H1 (cell line): ENCODE results near the gene LY6G5C. TPM values are rescaled to one million over a fixed set of nuclear protein-coding genes. Genes with fewer than 3 reads are reported as not detected.

Experiments
- CTCF ChIA-PET: fragments of 300-600 bp; sonication (Branson Sonifier 250); formaldehyde crosslinking; loops from one replicate; lab custom pipeline; 2021; ENCODE audit not compliant: partially characterized antibody; lab: Charles Lee
- POLR2A ChIA-PET: fragments of 300-600 bp; sonication (Branson Sonifier 250); formaldehyde crosslinking; loops from one replicate; lab custom pipeline; 2021; ENCODE audit warnings: inconsistent platforms; ENCODE audit not compliant: partially characterized antibody; lab: Charles Lee
- DNase-seq, 2 experiments: peaks; one replicate each; pipeline versions ENCODE4 v3.0.0 to v3.0.0-alpha.2; 2010 to 2022; ENCODE audit warnings: low spot score in 2 of 2, low read depth in 1 of 2, mixed read lengths in 1 of 2
- FAIRE-seq: peaks from 2 replicates; lab custom pipeline; 2011; peaks lifted over from hg19 to GRCh38; lab: Jason Lieb, UNC
- H2AFZ ChIP-seq: 2 replicates; pipeline ENCODE4 v1.8.1; 2012; ENCODE audit warnings: low read length, inconsistent platforms
- H2AK5ac ChIP-seq: 2 replicates; pipeline ENCODE4 v1.6.1; 2013; ENCODE audit warnings: low read depth, low read length
- H2BK120ac ChIP-seq: replicated peaks from 2 replicates; pipeline ENCODE3; 2013; ENCODE audit warnings: low read depth, low read length, inconsistent platforms
- H2BK12ac ChIP-seq: 2 replicates; pipeline ENCODE4 v1.6.1; 2013; ENCODE audit warnings: low read depth, low read length
- H2BK15ac ChIP-seq: 2 replicates; pipeline ENCODE4 v1.6.1; 2013; ENCODE audit warnings: low read length
- H2BK20ac ChIP-seq: 2 replicates; pipeline ENCODE4 v1.6.1; 2013; ENCODE audit warnings: low read length
- H2BK5ac ChIP-seq: 2 replicates; pipeline ENCODE4 v1.6.1; 2013; ENCODE audit warnings: low read depth, low read length
- H3K14ac ChIP-seq: 2 replicates; pipeline ENCODE4 v1.6.1; 2013; ENCODE audit warnings: inconsistent platforms; ENCODE audit not compliant: insufficient read length
- H3K18ac ChIP-seq: 2 replicates; pipeline ENCODE4 v1.6.1; 2013; ENCODE audit warnings: low read length; ENCODE audit errors: extremely low read depth
- H3K23ac ChIP-seq: 2 replicates; pipeline ENCODE4 v1.6.1; 2013; ENCODE audit warnings: inconsistent platforms; ENCODE audit not compliant: insufficient read length
- H3K23me2 ChIP-seq: 2 replicates; pipeline ENCODE4 v1.6.1; 2013; ENCODE audit warnings: low read depth, low read length
- H3K27ac ChIP-seq: 2 replicates; pipeline ENCODE4 v1.6.1; 2011; ENCODE audit warnings: low read depth, low read length, inconsistent platforms
- H3K27me3 ChIP-seq, 4 experiments: replicated peaks in 1 of 4; 1 replicate in 1 of 4; 2 replicates in 3 of 4; pipeline versions ENCODE4 v1.6.1 to v1.8.1; 2011 to 2013; ENCODE audit warnings: low read length in 3 of 4, mild to moderate bottlenecking in 3 of 4, inconsistent platforms in 2 of 4, mixed read lengths in 2 of 4, moderate library complexity in 1 of 4; ENCODE audit not compliant: control insufficient read depth in 3 of 4, insufficient read depth in 3 of 4; ENCODE audit errors: extremely low read depth in 1 of 4
- H3K36me3 ChIP-seq, 4 experiments: 2 replicates each; pipeline versions ENCODE4 v1.6.1 to v1.8.1; 2011 to 2013; ENCODE audit warnings: mild to moderate bottlenecking in 4 of 4, low read length in 3 of 4, moderate library complexity in 2 of 4, control low read depth in 1 of 4, inconsistent platforms in 1 of 4; ENCODE audit not compliant: insufficient read depth in 4 of 4, control insufficient read depth in 2 of 4
- H3K4ac ChIP-seq: replicated peaks from 2 replicates; pipeline ENCODE3; 2013; ENCODE audit warnings: low read length, low read depth, mixed read lengths, inconsistent platforms; ENCODE audit not compliant: insufficient read length
- H3K4me1 ChIP-seq, 4 experiments: replicated peaks in 1 of 4; 1 replicate in 1 of 4; 2 replicates in 3 of 4; pipeline versions ENCODE4 v1.6.1 to v1.8.1; 2011 to 2013; ENCODE audit warnings: low read length in 3 of 4, inconsistent platforms in 2 of 4, mixed read lengths in 1 of 4; ENCODE audit not compliant: insufficient read depth in 4 of 4, control insufficient read depth in 3 of 4
- H3K4me2 ChIP-seq, 2 experiments: 2 replicates each; pipeline versions ENCODE4 v1.6.1 to v1.8.1; 2011 to 2013; ENCODE audit warnings: low read depth in 2 of 2, low read length in 2 of 2, control low read depth in 1 of 2, inconsistent platforms in 1 of 2, mild to moderate bottlenecking in 1 of 2; ENCODE audit not compliant: insufficient read depth in 1 of 2
- H3K4me3 ChIP-seq, 4 experiments: fragments of 200-600, 300-600 bp in 1 of 4; sonication (generic), shearing (Covaris generic), sonication (Bioruptor Twin) in 1 of 4; 2 replicates each; pipeline versions ENCODE4 v1.5.1 to v1.8.1; 2011 to 2016; ENCODE audit warnings: low read length in 4 of 4, low read depth in 3 of 4, control low read depth in 2 of 4, inconsistent platforms in 2 of 4, mild to moderate bottlenecking in 2 of 4, mixed read lengths in 1 of 4, moderate library complexity in 1 of 4; ENCODE audit not compliant: insufficient read depth in 2 of 4; ENCODE audit errors: extremely low read depth in 1 of 4
- H3K56ac ChIP-seq: replicated peaks from 2 replicates; pipeline ENCODE3; 2013; ENCODE audit warnings: low read depth, mild to moderate bottlenecking, mixed read lengths, low read length, inconsistent platforms; ENCODE audit not compliant: insufficient read length
- H3K79me1 ChIP-seq: 2 replicates; pipeline ENCODE4 v1.6.1; 2013; ENCODE audit warnings: low read depth, low read length, control low read depth
- H3K79me2 ChIP-seq, 2 experiments: 2 replicates each; pipeline versions ENCODE4 v1.6.1 to v1.8.1; 2012 to 2013; ENCODE audit warnings: low read length in 2 of 2, mild to moderate bottlenecking in 2 of 2, inconsistent platforms in 1 of 2; ENCODE audit not compliant: insufficient read depth in 2 of 2, control insufficient read depth in 1 of 2
- H3K9ac ChIP-seq, 4 experiments: replicated peaks in 1 of 4; 1 replicate in 1 of 4; 2 replicates in 3 of 4; pipeline versions ENCODE4 v1.6.1 to v1.8.1; 2011 to 2013; ENCODE audit warnings: low read depth in 3 of 4, low read length in 3 of 4, control low read depth in 2 of 4, mild to moderate bottlenecking in 2 of 4, moderate library complexity in 2 of 4, inconsistent platforms in 1 of 4; ENCODE audit errors: extremely low read depth in 1 of 4
- H3K9me3 ChIP-seq, 2 experiments: 2 replicates each; pipeline versions ENCODE4 v1.6.1 to v1.8.1; 2012 to 2013; ENCODE audit warnings: mild to moderate bottlenecking in 2 of 2, moderate library complexity in 2 of 2, control low read depth in 1 of 2, inconsistent platforms in 1 of 2, low read depth in 1 of 2, low read length in 1 of 2, mixed read lengths in 1 of 2; ENCODE audit not compliant: insufficient read depth in 2 of 2
- H4K20me1 ChIP-seq, 2 experiments: replicated peaks in 1 of 2; 2 replicates each; pipeline versions ENCODE3 to v1.8.1; 2011 to 2013; ENCODE audit warnings: inconsistent platforms in 2 of 2, low read length in 2 of 2, mild to moderate bottlenecking in 1 of 2; ENCODE audit not compliant: insufficient read depth in 2 of 2, control insufficient read depth in 1 of 2
- H4K5ac ChIP-seq: 2 replicates; pipeline ENCODE4 v1.6.1; 2013; ENCODE audit warnings: low read length, low read depth, mixed read lengths, inconsistent platforms; ENCODE audit not compliant: insufficient read length
- H4K8ac ChIP-seq: 2 replicates; pipeline ENCODE4 v1.8.0; 2013; ENCODE audit warnings: mild to moderate bottlenecking, moderate library complexity, low read length, inconsistent platforms; ENCODE audit not compliant: insufficient read depth; ENCODE audit errors: extremely low read depth
- H4K91ac ChIP-seq: replicated peaks from 2 replicates; pipeline ENCODE3; 2013; ENCODE audit warnings: low read length, mixed read lengths, inconsistent platforms; ENCODE audit not compliant: insufficient read length
- GTF2F1 ChIP-seq: IDR thresholded peaks from 2 replicates; pipeline ENCODE4 v1.6.1; 2012; ENCODE audit warnings: low read depth, low read length, improper control_type of control experiment, borderline replicate concordance
- JUND ChIP-seq: IDR thresholded peaks from 2 replicates; pipeline ENCODE4 v1.6.1; 2011; ENCODE audit warnings: mild to moderate bottlenecking, improper control_type of control experiment, low read length
- NANOG ChIP-seq: IDR thresholded peaks from 2 replicates; pipeline ENCODE4 v1.6.1; 2011; ENCODE audit warnings: low read length, low read depth, mild to moderate bottlenecking, inconsistent platforms; ENCODE audit not compliant: insufficient read depth, poor library complexity, severe bottlenecking
- RAD21 ChIP-seq, 2 experiments: IDR thresholded peaks in 1 of 2; conservative IDR thresholded peaks in 1 of 2; 2 replicates each; pipeline ENCODE4 v1.6.1; 2011; ENCODE audit warnings: low read depth in 2 of 2, low read length in 2 of 2, improper control_type of control experiment in 1 of 2, inconsistent platforms in 1 of 2, mild to moderate bottlenecking in 1 of 2, moderate library complexity in 1 of 2
- SP2 ChIP-seq: IDR thresholded peaks from 2 replicates; pipeline ENCODE4 v1.6.1; 2012; ENCODE audit warnings: mild to moderate bottlenecking, low read length, inconsistent platforms
- SUZ12 ChIP-seq: fragments of 200-600 bp; sonication (generic); IDR thresholded peaks from 2 replicates; pipeline ENCODE4 v1.6.1; 2012; ENCODE audit warnings: mild to moderate bottlenecking, inconsistent platforms, low read length, moderate library complexity, mixed read lengths
- TEAD4 ChIP-seq: IDR thresholded peaks from 2 replicates; pipeline ENCODE4 v1.6.1; 2012; ENCODE audit warnings: low read depth, low read length, inconsistent platforms, mixed read lengths
- WGBS, 2 experiments: shearing (Covaris generic) in 1 of 2; methylation state at CpG; one replicate each; pipeline versions ENCODE4 v1.1.6 to v1.1.7; 2013 to 2015; ENCODE audit warnings: low lambda C conversion rate in 2 of 2, mixed read lengths in 2 of 2, inconsistent platforms in 1 of 2, low coverage in 1 of 2, missing lambda C conversion rate in 1 of 2; ENCODE audit not compliant: insufficient replicate concordance in 2 of 2, insufficient coverage in 1 of 2, insufficient read length in 1 of 2; ENCODE audit errors: extremely low coverage in 1 of 2, missing lambda C conversion rate in 1 of 2; 5-methylcytosine and 5-hydroxymethylcytosine counted together
- polyA plus RNA-seq, 7 experiments: library from polyadenylated mRNA; depleted of rRNA in 3 of 7; stranded (reverse) in 5 of 7; unstranded in 2 of 7; fragments of >200 nt in 5 of 7; fragments of 200-250 nt in 2 of 7; gene quantifications; 1 replicate in 5 of 7; 2 replicates in 1 of 7; 4 replicates in 1 of 7; pipeline versions ENCODE4 v1.2.1 to v1.2.3, GENCODE V29; 2011 to 2013; ENCODE audit warnings: missing spikeins in 2 of 7, mixed read lengths in 2 of 7
- total RNA-seq: library from RNA; stranded (reverse); fragmentation: NEBNext Ultra II Directional; extraction: Animal tissue kit (Norgen Biotek cat#: 25700); gene quantifications from 2 replicates; pipeline ENCODE4 v1.2.1, GENCODE V29; 2021
- TF ChIP-seq, protein P1 (sequence below): IDR thresholded peaks from 2 replicates; pipeline ENCODE4 v1.6.1; 2011; ENCODE audit warnings: low read length, improper control_type of control experiment

Gene LY6G5C
- total and polyA plus RNA-seq, 2 of the 8 experiments (the other 6 are each of a cell fraction or from before 2014, with no cell fraction given), result 1.1 to 1.8 TPM

DNA sequence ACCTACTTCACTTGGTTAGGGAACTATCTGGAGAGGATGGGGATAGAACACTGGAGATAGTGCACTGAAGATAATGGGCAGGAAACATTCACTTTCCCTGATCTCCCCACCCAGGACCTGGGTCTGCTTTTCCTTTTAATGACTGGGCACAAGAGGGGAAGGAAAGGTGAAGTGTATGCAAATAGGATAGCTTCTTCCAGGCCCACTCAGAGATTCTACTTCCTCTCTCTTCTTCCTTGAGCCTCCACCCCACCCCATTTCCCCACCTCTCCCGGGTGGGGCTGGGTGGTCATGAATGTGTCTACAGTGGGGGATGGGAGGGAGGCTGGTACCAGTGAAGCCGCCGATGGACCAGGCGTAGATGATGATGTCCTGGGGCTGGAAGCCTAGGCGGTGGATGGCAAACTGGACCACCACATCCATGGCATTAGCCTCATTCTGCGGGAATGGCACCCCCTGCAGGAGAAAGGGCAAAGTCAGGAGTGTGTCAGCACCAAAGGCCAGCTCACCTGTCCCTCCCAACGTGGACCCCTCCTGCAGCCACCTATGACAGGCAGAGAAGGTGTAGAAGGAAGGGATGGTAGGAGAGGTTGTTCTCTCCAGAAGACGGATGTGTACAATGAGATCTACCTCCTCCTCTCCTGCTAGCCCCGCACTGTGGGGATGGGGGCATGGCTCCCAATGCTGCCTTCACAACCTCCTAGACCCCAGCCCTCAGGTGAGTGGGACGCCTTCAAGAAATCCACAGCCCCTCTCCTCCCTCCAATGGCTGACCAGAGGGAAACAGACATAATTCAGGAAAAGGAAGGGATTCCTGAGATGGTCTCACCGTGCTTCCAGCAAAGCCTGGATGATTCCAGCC, 8.6 kb upstream of the LY6G5C start:
- H3K27me3 ChIP-seq, result no peaks in the 10 kb centered on the region; a peak in 1 of 7 replicates
- peaks cover 3 to 26% (median 17%) of the 10 kb centered on the region in 4 experiments; a peak in 5 of 8 replicates for H3K36me3 ChIP-seq
- DNase-seq (peak in 1 of 2 experiments; percentile 81), FAIRE-seq (no peak)
- POLR2A ChIA-PET, result interaction anchor here (0.8 to 6.6 kb wide), 7 partner anchors 10 to 75 kb away, joined by 3 to 33 read pairs (median 6); partner anchors contain the start of genes ABHD16A, BAG6, CLIC1 and GPANK1
- no peak overlapping the region for H3K9ac ChIP-seq
- no peak overlapping the region for H2AK5ac ChIP-seq
- no peaks in the 10 kb centered on the region for H3K79me2 ChIP-seq
- no peaks in the 10 kb centered on the region for H4K20me1 ChIP-seq
- no peak overlapping the region for H4K5ac ChIP-seq
- H4K91ac ChIP-seq, result no peak overlapping the region
- no peak overlapping the region for H3K56ac ChIP-seq
- no peak overlapping the region for H3K18ac ChIP-seq
- CTCF ChIA-PET, result interaction anchor here (0.6 to 5.8 kb wide), 43 partner anchors 8 to 234 kb away, joined by 3 to 26 read pairs (median 4); partner anchors contain the start of genes ABHD16A, C6orf47, CSNK2B and DDAH2
- H3K9me3 ChIP-seq, result no peaks in the 10 kb centered on the region
- peaks cover 0 to 1% (median 0%) of the 10 kb centered on the region in 4 experiments; a peak in 2 of 7 replicates for H3K4me1 ChIP-seq
- no peak overlapping the region for H3K27ac ChIP-seq
- H3K14ac ChIP-seq, result no peak overlapping the region
- H2BK12ac ChIP-seq, result no peak overlapping the region
- no peak overlapping the region for H2BK120ac ChIP-seq
- no peak overlapping the region for H3K4me3 ChIP-seq
- H2BK15ac ChIP-seq, result no peak overlapping the region
- no peak overlapping the region for H3K4me2 ChIP-seq
- H2BK5ac ChIP-seq, result no peak overlapping the region
- H2AFZ ChIP-seq, result no peak overlapping the region
- no peak overlapping the region for H4K8ac ChIP-seq
- H2BK20ac ChIP-seq, result no peak overlapping the region
- H3K79me1 ChIP-seq, result no peaks in the 10 kb centered on the region
- H3K4ac ChIP-seq, result no peak overlapping the region
- 80% methylated on average over 11 of the region's 11 CpGs; no CpG with 5 or more reads in 1 of the 2 experiments for WGBS, 2 experiments
- H3K23ac ChIP-seq, result no peak overlapping the region
- H3K23me2 ChIP-seq, result no peaks in the 10 kb centered on the region
- TF ChIP-seq SUZ12 (no peak), SP2 (no peak), TEAD4 (no peak), NANOG (no peak), RAD21 (IDR thresholded peaks at IDR 0.05 in 1 of 2, conservative IDR thresholded peaks at IDR 0.05 in 1 of 2; ENCODE audit: low read depth in 2 of 2, low read length in 2 of 2) (peak; percentile 50 to 61), GTF2F1 (no peak), JUND (no peak)
- TF ChIP-seq, protein P1, sequence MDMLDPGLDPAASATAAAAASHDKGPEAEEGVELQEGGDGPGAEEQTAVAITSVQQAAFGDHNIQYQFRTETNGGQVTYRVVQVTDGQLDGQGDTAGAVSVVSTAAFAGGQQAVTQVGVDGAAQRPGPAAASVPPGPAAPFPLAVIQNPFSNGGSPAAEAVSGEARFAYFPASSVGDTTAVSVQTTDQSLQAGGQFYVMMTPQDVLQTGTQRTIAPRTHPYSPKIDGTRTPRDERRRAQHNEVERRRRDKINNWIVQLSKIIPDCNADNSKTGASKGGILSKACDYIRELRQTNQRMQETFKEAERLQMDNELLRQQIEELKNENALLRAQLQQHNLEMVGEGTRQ, result no peak
